ELR (cell line): Measurements from ENCODE around the gene MACF1.

Experiments
- DNase-seq: peaks from one replicate; pipeline ENCODE4 v3.0.0-alpha.2; 2015; ENCODE audit warnings: low read depth

The MACF1 gene

GRCh38 chr1:39214998-39215873 is 10.7 kb downstream of the MACF1 start:
- no peak for DNase-seq

- DNase-seq = no peak
These were observed 12.3 kb downstream of the MACF1 start for GRCh38 chr1:39216771-39217170.

- no peak for DNase-seq
These were observed 16.7 kb downstream of the MACF1 start for GRCh38 chr1:39220891-39221870.

DNA sequence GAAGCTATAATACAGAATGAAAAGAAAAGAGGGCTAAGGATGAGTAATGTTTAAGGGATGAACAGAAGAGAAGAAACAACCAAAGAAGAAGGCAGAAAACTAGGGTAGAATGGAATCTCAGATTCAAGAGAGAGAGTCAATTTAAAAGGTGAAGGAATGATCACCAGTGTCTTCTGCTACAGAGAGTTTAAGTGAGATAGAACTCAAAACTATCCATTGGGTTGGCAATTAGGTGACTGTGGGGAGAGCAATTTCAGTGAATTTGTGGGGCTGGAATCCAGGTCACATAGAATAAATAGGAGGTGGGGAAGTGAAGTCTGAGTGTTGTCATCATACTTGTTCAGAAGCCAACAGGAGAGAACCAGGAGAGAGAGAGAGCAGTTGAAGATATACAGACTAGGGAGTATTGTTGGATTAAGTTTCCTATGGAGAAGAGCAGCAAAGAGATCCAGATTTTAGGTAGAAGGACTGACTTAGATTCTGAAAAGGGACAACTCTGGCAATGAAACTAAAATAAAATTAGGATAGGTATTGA is 19.9 kb downstream of the MACF1 start:
- no peak for DNase-seq

DNA sequence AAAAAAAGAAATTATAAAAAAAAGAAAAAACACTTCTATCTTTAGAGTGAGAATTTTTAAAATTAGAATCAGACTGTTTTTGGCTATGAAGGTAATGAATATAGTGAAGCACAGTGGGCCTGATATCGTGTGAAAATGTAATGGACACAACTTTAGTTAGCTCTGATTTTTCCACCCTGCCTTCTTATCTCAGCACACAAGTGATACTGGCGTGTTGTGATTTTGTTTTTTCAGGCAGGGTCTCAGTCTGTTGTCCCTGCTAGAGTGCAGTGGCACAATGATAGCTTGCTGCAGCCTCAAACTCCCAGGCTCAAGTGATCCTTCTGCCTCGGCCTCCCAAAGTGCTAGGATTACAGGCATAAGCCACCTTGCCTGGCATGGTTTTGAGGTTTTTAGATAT is 22.3 kb downstream of the MACF1 start:
- no peak for DNase-seq

GRCh38 chr1:39228252-39228651 is 23.8 kb downstream of the MACF1 start:
- no peak for DNase-seq

GRCh38 chr1:39229504-39229903 is 25.0 kb downstream of the MACF1 start:
- no peak for DNase-seq

- no peak for DNase-seq
These were observed 26.0 kb downstream of the MACF1 start for GRCh38 chr1:39230261-39231190.

- DNase-seq = no peak
These were observed 32.5 kb downstream of the MACF1 start for GRCh38 chr1:39236971-39237370.

DNA sequence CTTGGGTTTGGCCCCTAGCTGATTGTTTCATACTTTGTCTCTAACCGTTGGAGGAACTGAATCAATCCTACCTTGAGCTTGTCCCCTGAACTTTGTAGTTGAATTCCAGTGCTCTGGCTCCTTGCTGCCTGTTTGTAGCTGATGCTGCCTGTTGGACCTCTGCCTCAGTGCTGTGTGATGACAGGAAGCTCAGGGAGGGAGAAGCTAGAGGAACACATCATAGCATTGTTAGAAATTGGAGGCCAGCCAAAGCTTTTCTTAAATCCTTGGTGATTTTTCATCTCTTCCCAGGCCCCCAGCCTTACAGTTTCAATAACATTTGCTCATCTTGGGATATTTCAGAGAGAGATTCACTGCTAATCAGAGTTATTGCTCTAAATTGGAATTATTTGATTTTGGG is 34.0 kb downstream of the MACF1 start:
- DNase-seq = peak; percentile 63

- no peak for DNase-seq
These were observed 35.5 kb downstream of the MACF1 start for GRCh38 chr1:39239968-39240367.

DNA sequence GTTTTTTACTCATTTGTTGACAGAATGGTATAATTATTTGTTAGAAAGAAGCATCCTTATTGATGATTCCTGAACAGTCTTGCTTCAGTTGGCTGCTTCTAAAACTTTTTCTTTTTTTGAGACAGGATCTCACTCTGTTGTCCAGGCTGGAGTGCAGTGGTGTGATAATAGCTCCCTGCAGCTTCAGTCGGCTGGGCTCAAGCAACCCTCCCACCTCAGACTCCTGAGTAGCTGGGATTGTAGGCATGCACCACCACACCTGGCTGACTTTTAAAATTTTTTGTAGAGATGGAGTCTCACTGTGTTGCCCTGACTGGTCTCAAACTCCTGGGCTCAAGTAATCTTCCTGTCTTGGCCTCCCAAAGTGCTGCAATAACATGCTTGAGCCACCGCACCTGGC is 38.8 kb downstream of the MACF1 start:
- no peak for DNase-seq

DNA sequence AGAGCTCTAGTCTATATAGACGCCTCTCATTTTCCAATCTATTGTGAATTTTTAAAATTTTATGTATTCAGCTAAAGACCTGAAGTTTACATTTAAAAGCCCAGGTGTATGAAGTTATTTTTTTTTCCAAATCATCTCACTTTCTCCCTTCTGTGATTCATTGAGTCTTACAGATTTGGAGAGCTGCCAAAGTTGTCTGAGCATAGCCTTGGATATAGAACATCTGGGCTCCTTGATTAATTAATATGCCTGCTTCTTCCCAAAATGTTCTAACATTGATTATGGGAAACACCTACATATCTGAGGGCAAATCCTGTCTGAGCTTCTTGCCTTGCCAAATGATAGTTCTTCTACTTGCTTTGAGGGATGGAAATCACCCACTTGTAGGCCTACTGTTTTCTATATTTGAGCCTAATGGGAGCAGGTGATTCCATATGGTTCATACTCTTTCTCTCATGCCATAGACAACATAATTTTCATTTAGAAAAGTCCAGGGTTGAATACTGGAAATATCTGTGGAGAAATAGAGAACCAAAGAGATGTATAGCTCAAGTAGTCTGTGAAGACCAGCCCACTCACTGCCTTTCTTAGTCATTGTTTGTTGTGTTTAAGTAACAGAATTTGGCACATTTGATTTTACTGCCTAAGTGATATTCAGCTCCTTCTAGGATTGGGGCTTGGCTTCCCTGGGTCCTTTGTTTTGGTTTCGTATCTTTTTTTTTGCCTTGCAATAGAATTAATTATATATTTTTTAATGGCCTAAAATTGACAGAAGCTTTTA is 46.2 kb downstream of the MACF1 start:
- DNase-seq = peak; percentile 66

- peak; percentile 27 for DNase-seq
These were observed 50.7 kb downstream of the MACF1 start for GRCh38 chr1:39255222-39255621.

- DNase-seq = peak; percentile 78
These were observed 53.8 kb downstream of the MACF1 start for GRCh38 chr1:39258146-39258924.

GRCh38 chr1:39258925-39259244 is 54.4 kb downstream of the MACF1 start:
- DNase-seq = no peak

DNA sequence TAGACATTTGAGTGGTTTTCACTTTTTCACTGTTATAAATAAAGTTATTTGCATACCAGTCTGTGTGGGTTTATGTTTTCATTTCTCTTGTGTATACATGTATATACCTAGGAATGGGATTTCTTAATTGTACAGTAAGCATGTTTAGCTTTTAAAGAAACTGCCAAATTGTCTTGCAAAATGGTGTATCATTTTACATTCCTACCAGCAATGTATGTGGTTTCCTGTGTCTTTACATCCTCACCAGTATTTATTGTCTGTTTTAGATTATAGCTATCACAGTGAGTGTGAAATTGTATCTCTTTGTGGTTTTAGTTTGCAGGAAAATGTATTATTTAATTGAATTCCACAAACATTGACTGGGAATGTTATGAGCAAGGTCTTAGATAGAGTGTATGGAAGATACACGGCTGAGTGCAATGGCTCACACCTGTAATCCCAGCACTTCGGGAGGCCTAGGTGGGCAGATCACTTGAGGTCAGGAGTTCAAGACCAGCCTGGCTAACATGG is 57.3 kb downstream of the MACF1 start:
- no peak for DNase-seq

DNA sequence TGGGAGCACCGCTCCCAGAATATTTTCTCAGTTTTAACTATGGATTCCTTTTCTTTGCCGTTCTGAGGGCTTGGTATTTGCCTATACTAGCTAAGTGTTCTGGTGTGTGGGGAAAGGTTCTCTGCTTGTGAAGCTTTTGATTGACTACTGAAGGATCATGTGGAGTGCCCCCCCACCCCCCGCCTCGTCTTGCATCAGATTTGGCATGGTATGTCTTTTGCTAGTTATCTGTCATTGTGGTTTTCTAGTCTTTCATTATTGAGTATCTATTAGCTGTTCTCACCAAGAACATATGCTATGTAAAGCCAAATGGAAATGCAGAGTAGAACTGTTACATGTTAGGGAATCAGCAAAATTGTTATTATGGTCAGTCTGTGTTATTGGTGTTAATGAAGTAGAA is 58.3 kb downstream of the MACF1 start:
- DNase-seq = no peak

GRCh38 chr1:39266269-39266668 is 61.8 kb downstream of the MACF1 start:
- peak; percentile 36 for DNase-seq

DNA sequence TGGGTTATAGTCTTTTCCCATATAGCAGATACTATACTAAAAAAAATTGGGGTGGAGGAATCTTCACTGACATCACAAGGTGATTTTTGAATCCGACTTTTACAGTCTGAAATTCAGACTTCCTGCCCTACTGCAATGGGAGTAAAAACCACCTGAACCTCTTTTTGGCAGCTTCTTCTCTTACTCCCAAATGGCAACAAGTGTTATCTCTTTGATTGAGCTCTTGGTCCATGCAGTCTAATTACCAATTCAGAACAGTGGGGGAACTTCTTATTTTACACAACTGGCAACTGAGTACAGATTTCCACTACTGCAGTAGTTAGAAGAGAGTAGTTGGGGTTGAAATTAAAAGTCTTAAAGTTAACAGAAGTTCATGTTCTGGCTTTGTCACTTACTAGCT is 62.3 kb downstream of the MACF1 start:
- DNase-seq = no peak
